HG03354 (cell line): ENCODE measurements around the gene KDM7A.
A peak's percentile ranks its signal among the peaks of the same experiment; 100 is the strongest.
"Not testable (repeated sequence)": the region's sequence is repeated elsewhere in the genome, so short reads cannot be mapped to it uniquely, and the experiment has no call there.

Experiments
- ATAC-seq: cut with Tn5 transposase; IDR thresholded peaks from one replicate; pipeline ENCODE4 v1.9.1; 2021; ENCODE audit warnings: mild to moderate bottlenecking; ENCODE audit not compliant: unreplicated experiment, poor library complexity, severe bottlenecking

Gene KDM7A

GRCh38 chr7:140202942-140203341 lies 26.2 kb upstream of the KDM7A start:
- ATAC-seq: not testable (repeated sequence)

DNA sequence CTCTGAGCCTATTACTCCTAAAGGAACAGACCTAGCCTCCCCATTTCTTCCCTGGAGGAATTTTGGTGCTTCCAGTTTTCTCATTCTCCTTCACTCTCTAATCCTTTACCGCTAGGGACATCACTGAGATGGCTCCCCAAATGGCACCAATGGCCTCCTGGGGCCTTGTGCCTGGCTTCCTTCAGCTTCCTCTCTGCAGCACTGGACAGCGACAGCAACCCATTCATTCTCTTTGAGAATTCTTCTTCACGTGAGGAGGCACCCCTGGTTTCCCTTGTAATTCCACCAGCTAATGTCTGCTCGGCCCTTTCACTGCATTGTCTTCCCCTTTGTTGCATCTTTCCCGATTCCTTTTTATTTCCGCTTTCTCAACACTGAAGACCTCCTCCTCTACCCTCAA lies 24.6 kb upstream of the KDM7A start:
- ATAC-seq: no peak

DNA sequence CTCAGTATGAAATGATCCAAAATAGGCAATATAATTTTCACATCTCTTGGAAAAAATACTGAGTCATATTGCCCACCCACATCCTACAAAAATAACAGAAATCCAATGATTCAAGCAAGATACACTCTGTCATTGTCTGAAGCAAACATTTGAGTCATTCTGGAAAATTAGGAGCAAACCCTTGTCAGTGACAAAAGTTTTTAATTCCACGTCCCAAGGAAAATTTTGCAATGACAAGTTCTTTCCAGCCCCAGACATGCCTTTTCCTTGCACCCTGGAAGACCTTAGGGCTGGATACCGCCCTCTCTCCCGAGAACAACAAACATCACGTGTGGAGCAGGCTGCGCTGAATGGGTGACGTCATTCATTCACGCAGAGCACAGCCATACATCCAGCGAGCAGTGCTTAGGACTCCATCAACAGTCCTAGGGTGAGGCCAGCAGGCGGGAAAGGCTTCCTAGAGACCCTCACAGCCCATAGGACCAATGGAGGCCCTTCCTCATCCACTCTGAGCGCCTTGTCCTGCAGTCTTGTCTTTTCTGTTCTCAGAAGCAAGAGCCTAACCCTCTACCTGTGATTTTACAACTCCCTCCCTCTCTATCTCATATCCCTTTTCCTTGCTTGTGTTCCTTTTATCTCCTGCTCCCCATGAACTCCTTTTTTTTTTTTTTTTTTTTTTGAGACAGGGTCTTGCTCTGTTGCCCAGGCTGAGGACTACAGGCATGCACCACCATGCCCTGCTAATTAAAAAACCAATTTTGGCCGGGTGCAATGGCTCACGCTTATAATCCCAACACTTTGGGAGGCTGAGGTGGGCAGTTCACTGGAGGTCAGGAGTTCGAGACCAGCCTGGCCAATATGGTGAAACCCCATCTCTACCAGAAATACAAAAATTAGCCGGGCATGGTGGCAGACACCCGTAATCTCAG lies 23.5 kb upstream of the KDM7A start:
- no peak for ATAC-seq

GRCh38 chr7:140197938-140198337 lies 21.2 kb upstream of the KDM7A start:
- ATAC-seq: no peak

GRCh38 chr7:140197218-140197890 lies 20.6 kb upstream of the KDM7A start:
- ATAC-seq: no peak

DNA sequence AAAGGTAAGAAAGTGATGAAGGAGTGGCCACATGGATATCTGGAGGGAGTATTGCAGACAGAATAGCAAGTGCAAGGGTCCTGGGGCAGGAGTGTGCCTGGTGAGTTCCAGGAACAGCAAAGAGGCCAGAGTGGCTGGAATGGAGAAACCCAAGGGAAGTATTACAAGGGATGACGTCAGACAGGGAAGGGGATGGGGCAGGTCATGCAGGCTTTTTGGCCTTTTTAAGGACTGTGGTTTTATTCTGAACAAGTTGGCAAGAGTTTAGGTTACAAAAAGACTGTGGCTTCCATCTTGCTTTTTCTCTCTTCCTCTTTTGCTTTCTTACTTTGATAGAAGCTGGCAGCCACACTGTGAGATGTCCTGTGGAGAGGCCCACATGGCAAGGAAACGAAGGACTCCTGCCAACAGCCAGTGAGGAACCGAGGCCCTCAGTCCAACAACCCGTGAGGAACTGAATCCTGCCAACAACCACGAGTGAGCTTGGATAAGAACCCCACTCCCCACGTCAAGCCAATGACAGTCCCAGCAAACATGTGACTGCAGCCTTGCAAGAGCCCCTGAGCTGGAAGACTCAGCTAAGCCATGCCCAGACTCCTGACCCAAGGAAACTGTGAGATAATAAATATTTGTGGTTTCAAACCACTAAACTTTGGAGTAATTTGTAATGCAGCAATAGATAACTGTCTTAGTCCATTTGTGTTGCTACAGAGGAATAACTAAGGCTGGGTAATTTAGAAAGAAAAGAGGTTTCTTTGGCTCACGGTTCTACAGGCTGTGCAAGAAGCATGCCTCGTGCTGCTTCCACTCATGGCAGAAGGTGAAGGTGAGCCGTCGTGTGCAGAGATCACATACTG lies 19.8 kb upstream of the KDM7A start:
- ATAC-seq: no peak

DNA sequence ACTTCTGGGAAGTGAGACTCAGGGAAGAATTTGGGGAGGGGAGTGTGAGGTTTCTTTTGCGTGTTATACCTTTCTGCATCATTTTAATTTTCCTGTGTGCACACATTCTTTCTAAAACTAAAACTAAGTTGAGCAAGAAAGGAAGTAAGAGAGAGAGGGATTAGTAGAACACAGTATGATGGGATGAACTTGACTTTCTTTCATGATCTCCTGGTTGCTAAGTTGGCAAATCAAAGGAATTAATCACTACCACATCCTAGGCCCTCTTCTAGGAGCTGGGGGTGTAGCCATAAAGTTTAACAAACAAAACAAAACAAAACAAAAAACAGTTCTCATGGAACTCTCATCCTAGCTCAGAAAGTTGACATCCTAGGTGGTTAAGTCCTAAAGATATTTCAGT lies 19.1 kb upstream of the KDM7A start:
- no peak for ATAC-seq

GRCh38 chr7:140192620-140193019 lies 15.8 kb upstream of the KDM7A start:
- no peak for ATAC-seq

DNA sequence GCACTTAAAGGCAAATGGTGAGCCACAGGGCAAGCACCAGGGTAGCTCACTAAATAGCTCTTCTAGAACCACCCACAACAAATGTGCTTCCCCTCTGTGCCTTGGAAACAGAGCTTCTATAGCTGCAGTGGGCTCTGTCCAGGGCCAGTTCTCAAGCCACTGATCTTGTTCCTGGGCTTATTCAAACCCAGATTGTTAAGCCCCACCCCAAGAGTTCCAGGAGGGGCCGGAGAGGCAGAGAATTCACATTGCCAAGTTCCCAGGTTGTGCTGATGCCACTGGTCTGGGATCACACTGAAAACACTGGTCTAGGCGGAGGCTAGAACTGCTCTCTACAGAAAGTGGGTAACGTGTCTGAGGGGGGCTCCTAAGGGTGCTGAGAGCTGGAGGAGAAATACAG lies 15.4 kb upstream of the KDM7A start:
- no peak for ATAC-seq

- no peak for ATAC-seq
These were observed 13.8 kb upstream of the KDM7A start for GRCh38 chr7:140190588-140190987.

DNA sequence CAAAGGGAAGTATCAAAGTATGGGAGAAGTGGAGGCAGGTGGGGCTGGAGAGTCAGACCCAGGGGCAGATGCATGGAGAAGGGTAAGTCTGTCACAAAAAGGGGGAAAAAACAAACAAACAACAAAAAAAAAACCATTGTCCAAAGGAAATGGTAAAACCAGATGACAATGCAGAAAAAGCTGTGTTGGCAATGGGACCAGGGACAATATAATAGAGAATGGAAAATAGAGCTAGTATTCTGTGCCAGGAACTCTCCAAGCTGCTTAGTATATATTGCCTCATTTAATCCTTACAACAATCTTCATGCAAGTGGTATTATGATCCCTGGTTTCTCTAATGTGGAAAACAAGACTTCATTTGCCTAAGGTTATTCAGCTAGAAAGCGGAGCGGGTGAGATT lies 13.1 kb upstream of the KDM7A start:
- ATAC-seq: no peak

DNA sequence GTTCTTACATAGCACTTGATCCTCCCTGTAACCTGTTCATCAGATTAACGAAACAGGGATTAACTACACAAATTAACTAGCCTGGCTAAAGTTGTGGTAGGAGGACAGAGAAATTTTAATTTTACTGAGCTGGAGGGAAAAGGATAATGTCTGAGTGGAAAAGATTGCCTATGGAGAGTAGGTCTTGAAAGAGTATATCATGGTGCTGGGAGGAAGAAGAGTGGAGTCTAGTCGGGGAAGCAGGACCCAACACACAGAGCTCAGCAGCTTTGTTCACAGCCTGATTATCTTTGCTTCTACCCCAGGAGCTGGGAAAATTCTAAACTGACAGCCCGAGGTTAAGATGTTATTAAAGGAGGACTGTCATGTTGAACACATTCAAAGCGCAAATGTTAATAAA lies 6.1 kb upstream of the KDM7A start:
- ATAC-seq: no peak

DNA sequence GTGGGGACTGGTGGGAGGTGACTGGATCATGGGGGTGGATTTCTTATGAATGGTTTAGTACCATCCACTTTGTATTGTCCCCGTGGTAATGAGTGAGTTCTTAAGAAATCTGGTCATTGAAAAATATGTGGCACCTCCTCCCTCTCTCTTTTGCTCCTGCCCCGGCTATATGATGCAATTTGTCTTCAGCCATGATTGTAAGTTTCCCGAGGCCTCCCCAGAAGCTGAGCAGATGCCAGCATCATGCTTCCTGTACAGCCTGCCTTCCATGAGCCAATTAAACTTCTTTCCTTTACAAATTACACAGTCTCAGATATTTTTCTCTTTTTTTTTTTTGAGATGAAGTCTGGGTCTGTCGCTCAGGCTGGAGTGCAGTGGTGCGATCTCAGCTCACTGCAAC lies 2.6 kb upstream of the KDM7A start:
- no peak for ATAC-seq

DNA sequence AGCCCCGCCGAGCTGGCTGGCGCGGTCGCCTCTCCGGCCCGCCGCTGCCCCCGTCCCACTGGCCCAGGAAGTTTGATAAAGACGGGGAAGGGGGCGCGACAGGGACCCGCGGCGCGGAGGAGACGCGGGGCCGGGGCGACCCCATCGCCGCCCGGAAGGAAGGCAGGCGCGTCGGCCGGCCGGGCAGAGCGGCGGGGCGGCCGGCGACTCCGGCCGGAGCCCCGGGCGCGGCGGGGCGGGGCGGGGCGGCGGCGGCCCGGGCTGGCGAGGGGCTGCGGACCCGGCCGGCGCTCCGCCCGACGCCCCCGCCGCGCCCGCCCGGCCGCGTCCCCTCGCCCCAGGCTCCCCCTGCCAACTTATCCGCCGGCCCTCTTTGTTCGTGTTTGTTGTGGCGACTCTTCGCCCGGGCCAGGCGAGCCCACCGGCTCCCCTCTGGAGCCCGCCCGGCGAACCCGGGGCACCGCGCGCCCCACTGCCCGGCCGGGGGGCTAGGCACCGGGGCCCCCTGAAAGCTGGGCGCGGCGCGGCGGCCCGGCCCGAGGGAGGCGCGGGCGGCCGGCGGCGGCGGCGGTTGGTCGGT lies 571 bp downstream of the KDM7A start:
- peak; percentile 6 for ATAC-seq

DNA sequence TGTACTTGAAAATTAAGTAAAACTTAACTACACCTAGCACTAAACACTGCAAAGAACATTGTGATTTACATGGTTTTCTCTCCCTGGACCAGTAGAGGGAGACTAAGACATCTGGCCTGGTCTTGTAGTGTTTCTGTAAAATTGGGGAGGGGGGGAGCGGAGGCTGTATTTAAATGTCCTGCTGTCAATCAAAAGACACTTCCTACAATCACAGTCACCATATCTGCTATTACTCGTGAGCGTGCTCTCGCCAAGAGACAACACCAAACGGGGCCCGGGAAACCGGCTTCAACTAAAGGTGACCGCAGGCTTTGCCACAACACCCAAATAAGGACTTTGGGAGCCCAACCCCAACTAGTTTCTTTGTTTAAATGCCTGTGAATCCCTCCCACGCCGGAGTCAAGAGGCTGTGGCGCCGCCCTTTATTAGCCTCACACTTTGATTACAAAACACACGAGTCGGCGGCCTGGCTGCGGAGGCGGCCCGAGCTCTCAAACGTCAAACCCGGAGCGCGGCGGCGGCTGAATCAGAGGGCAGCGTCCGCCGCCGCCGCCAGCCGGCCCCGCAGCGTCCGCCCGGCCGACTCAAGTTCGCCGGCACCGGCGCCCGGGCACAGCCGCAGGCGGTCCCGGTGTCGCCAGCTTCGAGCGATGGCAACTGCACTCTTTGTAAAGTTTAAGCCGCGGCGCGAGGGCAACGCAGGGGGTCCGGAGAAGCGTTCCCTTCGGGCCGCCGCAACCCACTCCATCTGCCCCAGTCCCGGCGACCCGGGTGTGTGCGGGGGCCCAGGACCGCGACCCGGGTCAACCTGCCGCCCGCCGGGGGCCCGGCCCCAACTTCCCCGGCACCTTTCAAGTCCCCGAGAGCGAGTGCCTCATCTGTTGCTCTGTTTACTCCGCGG lies 1.3 kb downstream of the KDM7A start:
- peak; percentile 51 for ATAC-seq

DNA sequence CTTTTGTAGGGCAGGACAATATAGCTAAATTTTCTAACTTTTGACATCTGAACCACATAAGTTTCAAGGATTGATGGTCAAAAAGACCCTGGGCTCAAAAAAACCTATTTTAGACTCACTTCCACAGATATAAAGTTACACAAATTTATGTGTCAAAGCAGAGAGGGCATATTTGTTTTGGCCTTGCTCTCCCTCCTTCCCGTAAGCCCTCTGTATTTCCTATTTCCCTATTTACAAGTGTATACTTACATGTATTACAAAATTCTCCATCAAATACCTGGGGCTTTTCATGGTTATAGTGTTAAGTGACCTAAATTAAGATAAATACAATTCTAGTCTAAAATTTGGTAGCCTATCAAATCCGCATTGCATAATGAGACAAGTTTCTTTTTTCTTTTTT lies 2.6 kb downstream of the KDM7A start:
- no peak for ATAC-seq

- no peak for ATAC-seq
These were observed 6.4 kb downstream of the KDM7A start for GRCh38 chr7:140170375-140170774.

DNA sequence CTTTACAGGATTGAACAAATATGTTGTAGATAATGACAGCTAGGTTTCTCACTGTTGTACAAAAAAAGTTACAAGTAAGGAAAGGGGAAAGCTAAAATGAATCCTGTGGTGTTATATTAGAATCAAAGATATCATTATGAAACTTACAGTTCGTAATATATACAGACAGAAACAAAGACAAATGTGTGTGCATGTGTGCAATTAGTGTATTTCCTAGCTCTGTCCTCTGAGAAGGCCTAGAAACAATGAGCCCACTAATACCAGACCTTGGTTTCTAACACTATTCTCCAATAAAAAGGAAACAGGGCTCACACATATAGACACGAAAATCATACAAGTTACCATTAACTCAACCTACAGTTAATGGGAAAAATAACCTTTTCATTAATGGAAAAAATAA lies 8.0 kb downstream of the KDM7A start:
- no peak for ATAC-seq

DNA sequence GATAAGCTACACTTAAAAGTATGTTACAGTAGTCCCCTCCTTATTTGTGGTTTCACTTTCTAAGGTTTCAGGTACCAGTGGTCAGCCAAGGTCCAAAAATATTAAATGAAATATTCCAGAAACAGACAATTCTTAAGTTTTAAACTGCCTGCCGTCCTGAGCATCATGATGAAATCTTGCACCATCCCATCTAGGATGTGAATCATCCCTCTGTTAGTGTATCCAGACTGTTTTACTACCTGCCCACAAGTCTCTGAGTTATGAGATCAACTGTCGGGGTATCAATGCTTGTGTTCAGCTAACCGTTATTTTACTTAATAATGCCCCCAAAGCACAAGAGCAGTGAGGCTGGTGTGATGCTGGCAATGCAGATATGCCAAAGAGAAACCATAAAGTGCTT lies 11.4 kb downstream of the KDM7A start:
- no peak for ATAC-seq
